GM21737 (cell line): ENCODE results near the gene HSD11B1L.
A peak's percentile ranks its signal among the peaks of the same experiment; 100 is the strongest.
"Not testable (repeated sequence)": the region's sequence is repeated elsewhere in the genome, so short reads cannot be mapped to it uniquely, and the experiment has no call there.

ENCODE experiments used
- ATAC-seq: cut with Tn5 transposase; IDR thresholded peaks from one replicate; pipeline ENCODE4 v1.9.1; 2021; ENCODE audit warnings: mild to moderate bottlenecking, moderate library complexity; ENCODE audit not compliant: unreplicated experiment

HSD11B1L gene

GRCh38 chr19:5719961-5720790 is 39.3 kb downstream of the HSD11B1L start, which contains the start of the genes CATSPERD and LONP1:
Gene CATSPERD (plus strand): TSS chr19:5720637. CDS start chr19:5720738, 101 bp downstream.
Gene LONP1 (minus strand): TSS chr19:5720146. CDS start chr19:5720132, 14 bp downstream.
- peak; percentile 80 for ATAC-seq

GRCh38 chr19:5727453-5728050 is 46.7 kb downstream of the HSD11B1L start:
- no peak for ATAC-seq

- ATAC-seq: not testable (repeated sequence)
These were observed 52.3 kb downstream of the HSD11B1L start for GRCh38 chr19:5733172-5733571.
